Endothelial cell (in vitro differentiated cells): ENCODE measurements around the gene PLCXD3. TPM values are rescaled to one million over a fixed set of nuclear protein-coding genes. Genes with fewer than 3 reads are reported as not detected.

Experiments
- DNase-seq: peaks from one replicate; pipeline ENCODE4 v3.0.0; 2021; ENCODE audit warnings: low spot score
- H3K27ac Mint-ChIP-seq: one replicate; pipeline ENCODE4 v1.8.0; 2021; ENCODE audit warnings: mixed read lengths, inconsistent platforms; ENCODE audit not compliant: unreplicated experiment
- H3K27me3 Mint-ChIP-seq: one replicate; pipeline ENCODE4 v1.8.0; 2021; ENCODE audit warnings: mild to moderate bottlenecking, moderate library complexity, mixed read lengths, inconsistent platforms; ENCODE audit not compliant: unreplicated experiment
- H3K36me3 Mint-ChIP-seq: one replicate; pipeline ENCODE4 v1.8.0; 2021; ENCODE audit warnings: mild to moderate bottlenecking, low read depth, mixed read lengths, inconsistent platforms; ENCODE audit not compliant: unreplicated experiment
- H3K4me1 Mint-ChIP-seq: one replicate; pipeline ENCODE4 v1.8.0; 2021; ENCODE audit warnings: mild to moderate bottlenecking, mixed read lengths, inconsistent platforms; ENCODE audit not compliant: unreplicated experiment
- H3K4me3 Mint-ChIP-seq: one replicate; pipeline ENCODE4 v1.8.0; 2021; ENCODE audit warnings: mild to moderate bottlenecking, mixed read lengths, inconsistent platforms; ENCODE audit not compliant: unreplicated experiment
- H3K9me3 Mint-ChIP-seq: one replicate; pipeline ENCODE4 v1.8.0; 2021; ENCODE audit warnings: mixed read lengths, inconsistent platforms; ENCODE audit not compliant: unreplicated experiment
- total RNA-seq: library from RNA; stranded (reverse); fragmentation: NEBNext Ultra II Directional; extraction: Animal tissue kit (Norgen Biotek cat#: 25700); gene quantifications from one replicate; pipeline ENCODE4 v1.2.1, GENCODE V29; 2021; ENCODE audit not compliant: unreplicated experiment
- TF ChIP-seq, protein P1 (sequence below): fragments of 200-600 bp; sonication (generic); IDR thresholded peaks from one replicate; pipeline ENCODE4 v1.5.0; 2021; ENCODE audit warnings: antibody characterized with exemption; ENCODE audit not compliant: unreplicated experiment

The PLCXD3 gene
- total RNA-seq, 1 donor from 2014 or later, result 0.26 TPM

DNA sequence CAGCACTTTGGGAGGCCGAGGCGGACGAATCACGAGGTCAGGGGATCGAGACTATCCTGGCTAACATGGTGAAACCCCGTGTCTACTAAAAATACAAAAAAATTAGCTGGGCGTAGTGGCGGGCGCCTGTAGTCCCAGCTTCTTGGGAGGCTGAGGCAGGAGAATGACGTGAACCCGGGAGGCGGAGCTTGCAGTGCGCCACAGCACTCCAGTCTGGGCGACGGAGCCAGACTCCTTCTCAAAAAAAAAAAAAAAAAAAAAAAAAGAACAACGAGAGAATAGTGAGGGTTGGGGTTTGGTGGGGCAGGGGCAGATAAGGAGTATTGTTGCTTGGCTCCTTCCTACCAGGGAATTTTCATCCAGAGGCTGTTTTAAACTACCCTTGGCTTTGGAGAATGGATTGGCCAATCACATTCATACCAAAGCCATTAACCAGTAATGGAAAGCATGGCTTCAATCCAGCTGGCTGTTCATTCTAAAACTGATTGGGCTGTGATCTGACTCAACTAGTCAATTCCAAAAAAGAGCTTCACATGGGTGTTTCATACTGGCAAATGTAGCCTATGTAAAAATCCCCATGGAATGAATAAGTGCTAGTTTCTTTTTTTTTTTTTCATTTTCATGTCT lies 64.4 kb downstream of the PLCXD3 start:
- H3K4me3 Mint-ChIP-seq, result no peak overlapping the region
- H3K27me3 Mint-ChIP-seq, result no peaks in the 10 kb centered on the region
- no peak for DNase-seq
- no peak overlapping the region for H3K27ac Mint-ChIP-seq
- TF ChIP-seq, protein P1, sequence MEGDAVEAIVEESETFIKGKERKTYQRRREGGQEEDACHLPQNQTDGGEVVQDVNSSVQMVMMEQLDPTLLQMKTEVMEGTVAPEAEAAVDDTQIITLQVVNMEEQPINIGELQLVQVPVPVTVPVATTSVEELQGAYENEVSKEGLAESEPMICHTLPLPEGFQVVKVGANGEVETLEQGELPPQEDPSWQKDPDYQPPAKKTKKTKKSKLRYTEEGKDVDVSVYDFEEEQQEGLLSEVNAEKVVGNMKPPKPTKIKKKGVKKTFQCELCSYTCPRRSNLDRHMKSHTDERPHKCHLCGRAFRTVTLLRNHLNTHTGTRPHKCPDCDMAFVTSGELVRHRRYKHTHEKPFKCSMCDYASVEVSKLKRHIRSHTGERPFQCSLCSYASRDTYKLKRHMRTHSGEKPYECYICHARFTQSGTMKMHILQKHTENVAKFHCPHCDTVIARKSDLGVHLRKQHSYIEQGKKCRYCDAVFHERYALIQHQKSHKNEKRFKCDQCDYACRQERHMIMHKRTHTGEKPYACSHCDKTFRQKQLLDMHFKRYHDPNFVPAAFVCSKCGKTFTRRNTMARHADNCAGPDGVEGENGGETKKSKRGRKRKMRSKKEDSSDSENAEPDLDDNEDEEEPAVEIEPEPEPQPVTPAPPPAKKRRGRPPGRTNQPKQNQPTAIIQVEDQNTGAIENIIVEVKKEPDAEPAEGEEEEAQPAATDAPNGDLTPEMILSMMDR, result no peak
- no peaks in the 10 kb centered on the region for H3K9me3 Mint-ChIP-seq
- no peaks in the 10 kb centered on the region for H3K4me1 Mint-ChIP-seq
- H3K36me3 Mint-ChIP-seq, result no peaks in the 10 kb centered on the region

DNA sequence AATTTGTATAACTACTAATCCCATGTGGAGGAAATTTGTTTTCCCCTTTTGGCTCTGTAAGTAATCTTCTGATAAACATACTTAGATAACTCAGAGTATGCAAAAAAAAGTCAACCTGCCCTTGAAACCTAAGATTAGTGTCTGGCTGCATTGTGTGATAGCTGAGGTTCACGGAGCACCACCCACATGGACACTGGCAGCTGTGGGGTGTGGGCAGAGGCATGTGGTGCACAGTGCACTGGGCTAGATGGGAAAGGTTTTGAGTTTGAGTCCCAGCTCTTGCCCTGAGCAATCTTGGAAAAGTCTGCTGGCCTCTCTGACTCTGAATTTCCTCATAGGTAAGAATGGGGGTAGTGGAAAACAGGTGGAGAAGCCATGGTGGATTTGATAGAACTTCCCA lies 75.1 kb downstream of the PLCXD3 start:
- H3K27me3 Mint-ChIP-seq, result no peaks in the 10 kb centered on the region
- H3K4me1 Mint-ChIP-seq, result no peaks in the 10 kb centered on the region
- no peak overlapping the region for H3K4me3 Mint-ChIP-seq
- DNase-seq, result no peak
- TF ChIP-seq, protein P1, result no peak
- no peak overlapping the region for H3K27ac Mint-ChIP-seq
- H3K36me3 Mint-ChIP-seq, result no peaks in the 10 kb centered on the region
- no peaks in the 10 kb centered on the region for H3K9me3 Mint-ChIP-seq

- no peaks in the 10 kb centered on the region for H3K27me3 Mint-ChIP-seq
- no peak overlapping the region for H3K27ac Mint-ChIP-seq
- H3K4me3 Mint-ChIP-seq, result no peak overlapping the region
- no peak for DNase-seq
- TF ChIP-seq, protein P1, result peak; percentile 4
- peaks cover 4% of the 10 kb centered on the region for H3K4me1 Mint-ChIP-seq
- no peaks in the 10 kb centered on the region for H3K9me3 Mint-ChIP-seq
- no peaks in the 10 kb centered on the region for H3K36me3 Mint-ChIP-seq
Observed at GRCh38 chr5:41433552-41434181, 76.7 kb downstream of the PLCXD3 start.

- Mint-ChIP-seq H3K27me3 (no peaks in the 10 kb centered on the region), H3K36me3 (no peaks in the 10 kb centered on the region), H3K4me1 (peaks cover 9% of the 10 kb centered on the region), H3K9me3 (no peaks in the 10 kb centered on the region), H3K4me3 (no peak overlapping the region), H3K27ac (no peak overlapping the region)
- TF ChIP-seq, protein P1, result no peak
- no peak for DNase-seq
Observed at GRCh38 chr5:41432481-41433253, 77.7 kb downstream of the PLCXD3 start.

DNA sequence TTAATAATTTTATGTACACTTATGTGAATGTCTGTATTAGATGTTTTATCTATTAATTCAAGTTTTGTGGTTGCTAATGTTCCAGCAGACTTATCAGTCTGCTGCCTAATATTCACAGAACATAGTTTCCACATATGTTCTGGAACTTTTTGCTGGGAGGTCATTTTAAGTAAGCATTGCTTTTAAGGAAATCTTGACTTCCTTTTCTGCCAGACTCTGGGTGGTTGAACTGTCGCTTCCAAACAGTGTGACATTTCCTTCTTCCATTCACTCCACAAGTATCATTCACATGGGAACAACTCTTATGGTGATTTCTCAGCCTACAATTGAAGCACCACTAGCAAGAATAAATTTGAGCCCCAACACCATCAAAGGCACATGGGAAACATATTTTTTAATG lies 82.9 kb downstream of the PLCXD3 start:
- TF ChIP-seq, protein P1, result no peak
- H3K9me3 Mint-ChIP-seq, result no peaks in the 10 kb centered on the region
- H3K4me1 Mint-ChIP-seq, result peaks cover 20% of the 10 kb centered on the region
- no peak overlapping the region for H3K4me3 Mint-ChIP-seq
- H3K36me3 Mint-ChIP-seq, result no peaks in the 10 kb centered on the region
- DNase-seq, result no peak
- H3K27ac Mint-ChIP-seq, result peak overlapping the region; percentile 33
- H3K27me3 Mint-ChIP-seq, result no peaks in the 10 kb centered on the region
